Loucy (cell line): ENCODE data around the gene KPNA4.

ENCODE experiments used
- EZH2phosphoT487 ChIP-seq: fragments of 200-600 bp; IDR thresholded peaks from 2 replicates; pipeline ENCODE4 v1.6.1; 2018; ENCODE audit warnings: antibody characterized with exemption, mild to moderate bottlenecking, moderate library complexity, borderline replicate concordance
- TF ChIP-seq, protein P1 (sequence below): fragments of 200-600 bp; sonication (generic); conservative IDR thresholded peaks from 2 replicates; pipeline ENCODE4 v1.5.1; 2014; ENCODE audit warnings: mild to moderate bottlenecking, antibody characterized with exemption, low read length

DNA sequence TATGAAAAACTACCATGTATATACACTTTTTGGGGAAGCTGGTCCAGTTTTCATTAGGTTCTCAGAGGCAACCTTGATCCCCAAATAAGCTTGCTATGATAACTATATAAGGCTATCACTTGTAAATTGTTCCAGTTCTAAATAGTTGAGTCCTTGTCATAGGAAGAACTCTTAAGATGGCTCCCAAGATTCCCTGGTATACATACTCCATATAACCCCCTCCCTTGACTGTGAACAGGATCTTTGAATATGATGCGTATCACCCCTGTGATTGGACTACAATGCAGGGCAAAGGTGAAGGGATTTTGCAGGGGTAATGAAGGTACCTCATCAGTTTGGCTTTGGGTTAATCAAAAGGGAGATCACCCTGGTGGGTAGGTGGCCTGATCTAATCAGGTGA, 67.2 kb downstream of the KPNA4 start:
- TF ChIP-seq, protein P1, sequence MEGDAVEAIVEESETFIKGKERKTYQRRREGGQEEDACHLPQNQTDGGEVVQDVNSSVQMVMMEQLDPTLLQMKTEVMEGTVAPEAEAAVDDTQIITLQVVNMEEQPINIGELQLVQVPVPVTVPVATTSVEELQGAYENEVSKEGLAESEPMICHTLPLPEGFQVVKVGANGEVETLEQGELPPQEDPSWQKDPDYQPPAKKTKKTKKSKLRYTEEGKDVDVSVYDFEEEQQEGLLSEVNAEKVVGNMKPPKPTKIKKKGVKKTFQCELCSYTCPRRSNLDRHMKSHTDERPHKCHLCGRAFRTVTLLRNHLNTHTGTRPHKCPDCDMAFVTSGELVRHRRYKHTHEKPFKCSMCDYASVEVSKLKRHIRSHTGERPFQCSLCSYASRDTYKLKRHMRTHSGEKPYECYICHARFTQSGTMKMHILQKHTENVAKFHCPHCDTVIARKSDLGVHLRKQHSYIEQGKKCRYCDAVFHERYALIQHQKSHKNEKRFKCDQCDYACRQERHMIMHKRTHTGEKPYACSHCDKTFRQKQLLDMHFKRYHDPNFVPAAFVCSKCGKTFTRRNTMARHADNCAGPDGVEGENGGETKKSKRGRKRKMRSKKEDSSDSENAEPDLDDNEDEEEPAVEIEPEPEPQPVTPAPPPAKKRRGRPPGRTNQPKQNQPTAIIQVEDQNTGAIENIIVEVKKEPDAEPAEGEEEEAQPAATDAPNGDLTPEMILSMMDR: no peak
- no peak for TF ChIP-seq EZH2phosphoT487
